Frontal cortex (tissue), 4 donors: ENCODE data around the gene CLCC1. TPM values are rescaled to one million over a fixed set of nuclear protein-coding genes. Genes with fewer than 3 reads are reported as not detected.
"Not testable (repeated sequence)": the region's sequence is repeated elsewhere in the genome, so short reads cannot be mapped to it uniquely, and the experiment has no call there.

Experiments
- DNase-seq, 2 donors: peaks; one replicate each; pipeline ENCODE4 v3.0.0; 2012; ENCODE audit warnings: low spot score in 2 of 2
- FAIRE-seq: peaks from 2 replicates; lab custom pipeline; 2012; peaks lifted over from hg19 to GRCh38; lab: Jason Lieb, UNC
- total RNA-seq: library from RNA; depleted of rRNA; stranded (reverse); fragments of >200 nt; gene quantifications from one replicate; pipeline ENCODE4 v1.2.3, GENCODE V29; 2014
- donor health status: control.
- donor health status: control.
- donor health status: control.

Gene CLCC1
- 28.1 TPM for total RNA-seq

- DNase-seq (peak; percentile 87 to 94), FAIRE-seq (no peak)
Measured at GRCh38 chr1:108963052-108963686, at the start of gene CLCC1. TSS of gene CLCC1 (minus strand) at chr1:108963484. CDS start at chr1:108950437, 13,047 bp downstream.

GRCh38 chr1:109011335-109011734 lies 48.1 kb upstream of the CLCC1 start:
- DNase-seq (no peak), FAIRE-seq (no peak)

- not testable (repeated sequence) for DNase-seq, FAIRE-seq
Measured at GRCh38 chr1:108996622-108997021, 33.3 kb upstream of the CLCC1 start.

- FAIRE-seq: no peak
Measured at GRCh38 chr1:108983114-108983513, 19.8 kb upstream of the CLCC1 start.

GRCh38 chr1:108976658-108977057 lies 13.4 kb upstream of the CLCC1 start:
- no peak for FAIRE-seq

More at GRCh38 chr1:108983114-108983513, 19.8 kb upstream of the CLCC1 start:
- no peak for DNase-seq

GRCh38 chr1:108972951-108973350 lies 9.7 kb upstream of the CLCC1 start:
- FAIRE-seq: no peak
- DNase-seq: no peak

More at GRCh38 chr1:108976658-108977057, 13.4 kb upstream of the CLCC1 start:
- no peak for DNase-seq

- FAIRE-seq (no peak), DNase-seq (no peak)
Measured at GRCh38 chr1:108969346-108969745, 6.1 kb upstream of the CLCC1 start.

- DNase-seq (no peak), FAIRE-seq (no peak)
Measured at GRCh38 chr1:108962681-108963051, 618 bp downstream of the CLCC1 start.

- FAIRE-seq: no peak
- no peak for DNase-seq
Measured at GRCh38 chr1:108961752-108962486, 1.4 kb downstream of the CLCC1 start.

- DNase-seq (no peak), FAIRE-seq (no peak)
Measured at GRCh38 chr1:108961198-108961597, 2.1 kb downstream of the CLCC1 start.

GRCh38 chr1:108960719-108961118 lies 2.6 kb downstream of the CLCC1 start:
- DNase-seq (no peak), FAIRE-seq (no peak)

GRCh38 chr1:108957888-108958287 lies 5.4 kb downstream of the CLCC1 start:
- DNase-seq (no peak), FAIRE-seq (no peak)

- FAIRE-seq: no peak
- no peak for DNase-seq
Measured at GRCh38 chr1:108955881-108956280, 7.4 kb downstream of the CLCC1 start.

GRCh38 chr1:108955111-108955510 lies 8.2 kb downstream of the CLCC1 start:
- FAIRE-seq: no peak
- no peak for DNase-seq

GRCh38 chr1:108953452-108953851 lies 9.8 kb downstream of the CLCC1 start:
- no peak for FAIRE-seq
- no peak for DNase-seq

- DNase-seq (no peak), FAIRE-seq (no peak)
Measured at GRCh38 chr1:108951242-108951641, 12.0 kb downstream of the CLCC1 start.

- FAIRE-seq: no peak
- no peak for DNase-seq
Measured at GRCh38 chr1:108949044-108949443, 14.2 kb downstream of the CLCC1 start.

- no peak for FAIRE-seq
- DNase-seq: no peak
Measured at GRCh38 chr1:108947871-108948525, 15.3 kb downstream of the CLCC1 start.

GRCh38 chr1:108936170-108936569 lies 27.1 kb downstream of the CLCC1 start:
- no peak for DNase-seq
- no peak for FAIRE-seq

- no peak for FAIRE-seq
Measured at GRCh38 chr1:108933944-108934343, 29.3 kb downstream of the CLCC1 start.

GRCh38 chr1:108927565-108927964 lies 35.7 kb downstream of the CLCC1 start:
- FAIRE-seq, DNase-seq: not testable (repeated sequence)

More at GRCh38 chr1:108933944-108934343, 29.3 kb downstream of the CLCC1 start:
- DNase-seq: no peak
